ENCODE results near the gene CEACAM16. TPM values are rescaled to one million over a fixed set of nuclear protein-coding genes. Genes with fewer than 3 reads are reported as not detected.
"Not testable (repeated sequence)": the region's sequence is repeated elsewhere in the genome, so short reads cannot be mapped to it uniquely, and the experiment has no call there.

Gene CEACAM16
- total RNA-seq, 4 donors from 2014 or later = not detected

GRCh38 chr19:44668985-44669764 lies 29.8 kb upstream of the CEACAM16 start:
- TF ChIP-seq, protein P1, sequence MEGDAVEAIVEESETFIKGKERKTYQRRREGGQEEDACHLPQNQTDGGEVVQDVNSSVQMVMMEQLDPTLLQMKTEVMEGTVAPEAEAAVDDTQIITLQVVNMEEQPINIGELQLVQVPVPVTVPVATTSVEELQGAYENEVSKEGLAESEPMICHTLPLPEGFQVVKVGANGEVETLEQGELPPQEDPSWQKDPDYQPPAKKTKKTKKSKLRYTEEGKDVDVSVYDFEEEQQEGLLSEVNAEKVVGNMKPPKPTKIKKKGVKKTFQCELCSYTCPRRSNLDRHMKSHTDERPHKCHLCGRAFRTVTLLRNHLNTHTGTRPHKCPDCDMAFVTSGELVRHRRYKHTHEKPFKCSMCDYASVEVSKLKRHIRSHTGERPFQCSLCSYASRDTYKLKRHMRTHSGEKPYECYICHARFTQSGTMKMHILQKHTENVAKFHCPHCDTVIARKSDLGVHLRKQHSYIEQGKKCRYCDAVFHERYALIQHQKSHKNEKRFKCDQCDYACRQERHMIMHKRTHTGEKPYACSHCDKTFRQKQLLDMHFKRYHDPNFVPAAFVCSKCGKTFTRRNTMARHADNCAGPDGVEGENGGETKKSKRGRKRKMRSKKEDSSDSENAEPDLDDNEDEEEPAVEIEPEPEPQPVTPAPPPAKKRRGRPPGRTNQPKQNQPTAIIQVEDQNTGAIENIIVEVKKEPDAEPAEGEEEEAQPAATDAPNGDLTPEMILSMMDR (IDR thresholded peaks at IDR 0.05) = no peak
- DNase-seq (ENCODE audit: low spot score) (no peak), ATAC-seq (ENCODE audit: low FRiP score) (no peak)

DNA sequence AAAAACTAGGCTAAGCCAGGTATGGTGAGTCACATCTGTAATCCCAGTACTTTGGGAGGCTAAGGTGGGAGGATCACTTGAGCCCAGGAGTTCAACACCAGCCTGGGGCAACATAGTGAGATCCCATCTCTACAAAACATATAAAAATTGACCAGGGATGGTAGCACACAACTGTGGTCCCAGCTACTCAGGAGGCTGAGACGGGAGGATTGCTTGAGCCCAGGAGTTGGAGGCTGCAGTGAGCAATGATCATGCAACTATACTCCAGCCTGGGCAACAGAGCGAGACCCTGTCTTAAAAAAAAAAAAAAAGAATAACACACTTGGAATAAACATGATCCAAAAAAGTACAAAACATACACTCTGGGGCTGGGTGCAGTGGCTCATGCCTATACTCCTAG lies 28.9 kb upstream of the CEACAM16 start:
- not testable (repeated sequence) for DNase-seq (ENCODE audit: low spot score)

DNA sequence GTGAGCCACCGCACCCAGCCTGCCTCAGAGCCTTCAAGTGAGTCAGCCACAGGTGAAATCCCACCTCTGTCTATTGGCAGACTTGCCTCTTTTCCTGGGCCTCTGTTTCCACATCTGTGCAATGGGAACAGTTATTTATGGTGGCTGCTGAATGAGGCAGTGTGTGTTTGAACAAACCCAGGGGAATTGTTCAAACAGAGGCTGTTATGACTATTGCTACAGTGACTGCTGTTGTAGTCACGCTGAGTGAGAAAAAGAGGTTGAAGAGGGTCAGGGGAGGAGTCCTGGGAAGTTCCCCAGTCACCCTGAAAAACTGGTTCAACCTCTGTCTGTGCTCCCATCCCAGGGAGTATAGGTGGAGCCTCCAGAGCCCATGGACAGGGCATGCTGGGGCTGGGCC lies 27.6 kb upstream of the CEACAM16 start, which contains the start of gene CEACAM19:
CEACAM19 (plus strand) TSS at position 83 of the 400 bp plus-strand sequence. CDS start 450 bp downstream, outside the sequence.
- ATAC-seq (ENCODE audit: low FRiP score) = no peak
- no peak for DNase-seq (ENCODE audit: low spot score)
- TF ChIP-seq, protein P1 (IDR thresholded peaks at IDR 0.05) = no peak

More for the DNA sequence above, 28.9 kb upstream of the CEACAM16 start:
- not testable (repeated sequence) for ATAC-seq (ENCODE audit: low FRiP score)

DNA sequence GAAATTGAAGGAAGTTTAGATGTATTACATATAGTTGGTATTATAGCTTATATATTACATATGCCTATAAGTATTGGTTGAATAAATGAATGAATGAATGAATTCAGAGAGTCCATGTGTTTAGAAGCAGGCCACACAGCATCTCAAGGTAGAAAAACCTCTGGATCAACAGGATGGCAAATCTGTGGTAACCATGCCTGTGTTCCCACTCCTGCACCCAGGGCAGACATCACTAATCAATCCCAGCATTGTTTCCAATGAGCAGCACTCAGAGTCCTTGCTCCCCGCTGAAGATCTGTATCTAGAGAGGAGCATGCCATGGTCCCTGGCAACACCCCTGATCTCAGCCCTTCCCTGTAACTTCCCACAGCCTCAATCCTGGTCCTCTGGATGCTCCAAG lies 26.7 kb upstream of the CEACAM16 start:
- no peak for ATAC-seq (ENCODE audit: low FRiP score)
- TF ChIP-seq, protein P1 (IDR thresholded peaks at IDR 0.05) = no peak
- no peak for DNase-seq (ENCODE audit: low spot score)

GRCh38 chr19:44673510-44673909 lies 25.4 kb upstream of the CEACAM16 start:
- no peak for DNase-seq (ENCODE audit: low spot score)
- ATAC-seq (ENCODE audit: low FRiP score) = no peak

GRCh38 chr19:44675521-44675920 lies 23.4 kb upstream of the CEACAM16 start:
- DNase-seq (ENCODE audit: low spot score) (no peak), ATAC-seq (ENCODE audit: low FRiP score) (no peak)
- TF ChIP-seq, protein P1 (IDR thresholded peaks at IDR 0.05) = no peak

More at GRCh38 chr19:44673510-44673909, 25.4 kb upstream of the CEACAM16 start:
- TF ChIP-seq, protein P1 (IDR thresholded peaks at IDR 0.05) = no peak

DNA sequence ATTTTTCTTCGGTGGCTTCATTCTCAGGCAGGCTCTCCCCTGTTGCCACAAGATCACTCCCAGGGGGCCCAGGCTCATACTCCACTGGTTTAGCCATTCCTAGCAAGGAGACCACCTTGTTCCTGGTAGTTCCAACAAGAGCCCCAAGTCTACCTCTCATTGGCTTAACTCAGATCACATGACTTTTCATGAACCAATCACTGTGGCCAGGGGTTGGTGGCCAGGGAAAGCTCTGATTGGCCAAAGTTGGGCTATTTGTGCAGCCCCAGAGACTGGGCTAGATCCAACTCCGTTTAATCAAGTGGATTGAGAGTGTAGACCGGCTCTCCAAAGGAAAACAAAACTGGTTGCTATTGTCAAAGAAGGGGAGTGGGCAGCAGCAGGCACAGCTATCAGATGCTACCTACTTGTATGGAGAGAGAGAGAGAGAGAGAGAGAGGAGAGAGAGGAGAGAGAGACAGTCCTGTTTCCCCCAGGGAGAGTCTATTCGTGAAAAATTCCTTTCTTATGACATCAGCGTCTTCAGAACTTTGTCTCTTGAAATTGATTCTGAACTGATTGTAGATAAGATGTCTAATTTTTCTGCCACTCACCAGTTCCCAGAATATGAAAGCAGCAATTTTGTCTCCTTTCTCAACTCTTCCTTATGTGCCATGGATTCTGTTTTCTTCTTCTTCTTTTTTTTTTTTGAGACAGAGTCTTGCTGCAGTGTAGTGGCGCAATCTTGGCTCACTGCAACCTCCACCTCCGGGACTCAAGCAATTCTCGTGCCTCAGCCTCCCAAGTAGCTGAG lies 21.7 kb upstream of the CEACAM16 start:
- DNase-seq (ENCODE audit: low spot score) (no peak), ATAC-seq (ENCODE audit: low FRiP score) (no peak)
- TF ChIP-seq, protein P1 (IDR thresholded peaks at IDR 0.05) = no peak

All from omental fat pad (tissue), 4 donors.